IMR-90 (cell line): ENCODE results near the gene PLS1.

Experiments
- BHLHE40 ChIP-seq: fragments of 150-350 bp; IDR thresholded peaks from 2 replicates; pipeline ENCODE4 v1.6.1; 2016; ENCODE audit warnings: mild to moderate bottlenecking, low read depth, low read length
- CEBPB ChIP-seq: IDR thresholded peaks from 2 replicates; pipeline ENCODE4 v1.6.1; 2012; ENCODE audit warnings: low read depth, low read length, improper control_type of control experiment
- CHD1 ChIP-seq: IDR thresholded peaks from 2 replicates; pipeline ENCODE4 v1.6.1; 2012; ENCODE audit warnings: low read depth, low read length, improper control_type of control experiment
- CTCF ChIP-seq: conservative IDR thresholded peaks from 2 replicates; pipeline ENCODE4 v1.5.1; 2012; ENCODE audit warnings: mild to moderate bottlenecking, low read depth, low read length, improper control_type of control experiment
- POLR2A ChIP-seq: IDR thresholded peaks from 2 replicates; pipeline ENCODE4 v1.6.1; 2012; ENCODE audit warnings: mild to moderate bottlenecking, low read depth, low read length
- RCOR1 ChIP-seq: IDR thresholded peaks from 2 replicates; pipeline ENCODE4 v1.6.1; 2012; ENCODE audit warnings: mild to moderate bottlenecking, low read length, improper control_type of control experiment; ENCODE audit not compliant: insufficient replicate concordance
- SMC3 ChIP-seq: fragments of 150-350 bp; IDR thresholded peaks from 2 replicates; pipeline ENCODE4 v1.6.1; 2016; ENCODE audit warnings: low read depth, mild to moderate bottlenecking, antibody characterized with exemption, low read length, moderate library complexity

- TF ChIP-seq RCOR1 (no peak), POLR2A (no peak), CTCF (no peak), CEBPB (no peak), SMC3 (no peak), CHD1 (no peak), BHLHE40 (no peak)
Observed at GRCh38 chr3:142644502-142644901, 48.3 kb downstream of the PLS1 start.
